Peyer's patch (tissue), 4 donors: ENCODE results near the gene HPSE2. TPM values are rescaled to one million over a fixed set of nuclear protein-coding genes. Genes with fewer than 3 reads are reported as not detected.
A peak's percentile ranks its signal among the peaks of the same experiment; 100 is the strongest.

Source experiments
- DNase-seq, 3 donors: peaks; one replicate each; pipeline ENCODE4 v3.0.0-alpha.2; 2017 to 2019
- H3K27ac ChIP-seq, 4 donors: fragments of 200-600 bp; sonication (generic); one replicate each; pipeline ENCODE4 v1.5.1; 2016 to 2019
- H3K27me3 ChIP-seq, 2 donors: fragments of 200-600 bp; sonication (generic); one replicate each; pipeline ENCODE4 v1.5.1; 2019
- H3K36me3 ChIP-seq, 3 donors: fragments of 200-600 bp; sonication (generic); one replicate each; pipeline ENCODE4 v1.5.1; 2016 to 2019
- H3K4me1 ChIP-seq, 4 donors: fragments of 200-600 bp; sonication (generic); one replicate each; pipeline ENCODE4 v1.5.1; 2016 to 2019
- H3K4me3 ChIP-seq, 4 donors: fragments of 200-600 bp; sonication (generic); 1 replicate in 3 of 4; 2 replicates in 1 of 4; pipeline ENCODE4 v1.5.1; 2016 to 2019; ENCODE audit warnings: mild to moderate bottlenecking in 1 of 4
- H3K9me3 ChIP-seq, 4 donors: fragments of 200-600 bp; sonication (generic); one replicate each; pipeline ENCODE4 v1.5.1; 2016 to 2019; ENCODE audit warnings: mild to moderate bottlenecking in 1 of 4
- POLR2A ChIP-seq, 2 donors: fragments of 450-650 bp; IDR thresholded peaks; one replicate each; pipeline ENCODE4 v1.5.1; 2017; ENCODE audit warnings: antibody characterized with exemption in 2 of 2, mild to moderate bottlenecking in 2 of 2, moderate library complexity in 2 of 2
- total RNA-seq, 4 donors: library from RNA; depleted of rRNA; stranded (reverse); fragments of >200 nt; gene quantifications; one replicate each; pipeline ENCODE4 v1.1.0, GENCODE V29; 2016
- TF ChIP-seq, protein P1 (sequence below), 6 experiments: fragments of 450-650 bp in 4 of 6; fragments of 200-600 bp in 2 of 6; sonication (generic) in 1 of 6; IDR thresholded peaks; one replicate each; pipeline ENCODE4 v1.5.1; 2017 to 2019; ENCODE audit warnings: antibody characterized with exemption in 6 of 6, mild to moderate bottlenecking in 3 of 6, moderate library complexity in 1 of 6

The HPSE2 gene
- total RNA-seq, 4 donors from 2014 or later = 3.0 to 15.7 (median 7.4) TPM

DNA sequence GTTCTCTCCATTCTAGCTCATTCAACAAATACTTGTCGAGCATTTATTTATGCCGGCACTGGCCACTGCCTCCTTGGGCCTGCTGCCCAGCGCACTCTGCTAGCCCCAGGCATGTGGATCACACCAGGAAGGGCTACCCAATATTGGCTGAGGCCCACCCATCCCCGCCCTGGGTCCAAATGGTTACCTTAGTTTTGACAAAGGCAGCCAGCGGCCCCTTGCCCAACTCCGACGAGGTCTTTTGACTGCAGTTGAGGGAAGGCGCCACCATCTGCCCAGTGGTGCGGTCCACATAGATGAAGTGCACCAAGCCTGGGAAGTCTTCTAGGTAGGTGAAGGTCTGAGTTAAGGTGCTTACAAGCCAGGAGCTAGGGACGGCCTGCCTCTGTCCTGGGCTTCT lies 813.5 kb downstream of the HPSE2 start:
- Histone ChIP-seq H3K36me3 (peaks cover 0 to 77% (median 0%) of the 10 kb centered on the region in 3 donors), H3K9me3 (no peaks in the 10 kb centered on the region), H3K27me3 (no peaks in the 10 kb centered on the region), H3K27ac (no peak overlapping the region), H3K4me3 (no peak overlapping the region), H3K4me1 (no peaks in the 10 kb centered on the region)
- peak in 1 of 3 donors; percentile 39 for DNase-seq
- TF ChIP-seq POLR2A (IDR thresholded peaks at IDR 0.05) = no peak
- TF ChIP-seq, protein P1, sequence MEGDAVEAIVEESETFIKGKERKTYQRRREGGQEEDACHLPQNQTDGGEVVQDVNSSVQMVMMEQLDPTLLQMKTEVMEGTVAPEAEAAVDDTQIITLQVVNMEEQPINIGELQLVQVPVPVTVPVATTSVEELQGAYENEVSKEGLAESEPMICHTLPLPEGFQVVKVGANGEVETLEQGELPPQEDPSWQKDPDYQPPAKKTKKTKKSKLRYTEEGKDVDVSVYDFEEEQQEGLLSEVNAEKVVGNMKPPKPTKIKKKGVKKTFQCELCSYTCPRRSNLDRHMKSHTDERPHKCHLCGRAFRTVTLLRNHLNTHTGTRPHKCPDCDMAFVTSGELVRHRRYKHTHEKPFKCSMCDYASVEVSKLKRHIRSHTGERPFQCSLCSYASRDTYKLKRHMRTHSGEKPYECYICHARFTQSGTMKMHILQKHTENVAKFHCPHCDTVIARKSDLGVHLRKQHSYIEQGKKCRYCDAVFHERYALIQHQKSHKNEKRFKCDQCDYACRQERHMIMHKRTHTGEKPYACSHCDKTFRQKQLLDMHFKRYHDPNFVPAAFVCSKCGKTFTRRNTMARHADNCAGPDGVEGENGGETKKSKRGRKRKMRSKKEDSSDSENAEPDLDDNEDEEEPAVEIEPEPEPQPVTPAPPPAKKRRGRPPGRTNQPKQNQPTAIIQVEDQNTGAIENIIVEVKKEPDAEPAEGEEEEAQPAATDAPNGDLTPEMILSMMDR (IDR thresholded peaks at IDR 0.05) = no peak

DNA sequence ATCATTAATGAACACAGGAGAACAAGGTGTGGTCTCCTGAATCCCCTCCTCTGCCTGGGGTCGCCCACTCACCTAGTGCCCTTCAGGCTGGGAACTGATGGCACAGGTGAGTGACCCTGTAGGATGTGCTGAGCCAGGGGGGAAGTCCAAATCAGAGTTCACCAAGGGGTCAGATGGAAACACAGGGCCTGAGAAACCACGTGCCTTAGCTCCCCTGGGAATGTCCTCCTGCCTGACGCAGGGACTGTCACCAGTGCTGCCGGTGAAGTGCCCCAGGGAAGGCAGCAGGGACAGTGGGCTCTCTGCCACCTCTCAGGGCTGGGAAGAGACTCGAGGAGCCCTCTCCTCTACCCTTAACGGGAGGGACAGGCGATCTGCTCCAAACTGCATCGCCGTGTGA lies 814.9 kb downstream of the HPSE2 start:
- no peak for TF ChIP-seq POLR2A (IDR thresholded peaks at IDR 0.05)
- TF ChIP-seq, protein P1 (IDR thresholded peaks at IDR 0.05) = no peak
- H3K27ac ChIP-seq = no peak overlapping the region
- no peak overlapping the region for H3K4me3 ChIP-seq
- no peaks in the 10 kb centered on the region for H3K9me3 ChIP-seq
- peaks cover 0 to 80% (median 0%) of the 10 kb centered on the region in 3 donors for H3K36me3 ChIP-seq
- H3K27me3 ChIP-seq = no peaks in the 10 kb centered on the region
- no peaks in the 10 kb centered on the region for H3K4me1 ChIP-seq
- peak in 1 of 3 donors; percentile 41 for DNase-seq

DNA sequence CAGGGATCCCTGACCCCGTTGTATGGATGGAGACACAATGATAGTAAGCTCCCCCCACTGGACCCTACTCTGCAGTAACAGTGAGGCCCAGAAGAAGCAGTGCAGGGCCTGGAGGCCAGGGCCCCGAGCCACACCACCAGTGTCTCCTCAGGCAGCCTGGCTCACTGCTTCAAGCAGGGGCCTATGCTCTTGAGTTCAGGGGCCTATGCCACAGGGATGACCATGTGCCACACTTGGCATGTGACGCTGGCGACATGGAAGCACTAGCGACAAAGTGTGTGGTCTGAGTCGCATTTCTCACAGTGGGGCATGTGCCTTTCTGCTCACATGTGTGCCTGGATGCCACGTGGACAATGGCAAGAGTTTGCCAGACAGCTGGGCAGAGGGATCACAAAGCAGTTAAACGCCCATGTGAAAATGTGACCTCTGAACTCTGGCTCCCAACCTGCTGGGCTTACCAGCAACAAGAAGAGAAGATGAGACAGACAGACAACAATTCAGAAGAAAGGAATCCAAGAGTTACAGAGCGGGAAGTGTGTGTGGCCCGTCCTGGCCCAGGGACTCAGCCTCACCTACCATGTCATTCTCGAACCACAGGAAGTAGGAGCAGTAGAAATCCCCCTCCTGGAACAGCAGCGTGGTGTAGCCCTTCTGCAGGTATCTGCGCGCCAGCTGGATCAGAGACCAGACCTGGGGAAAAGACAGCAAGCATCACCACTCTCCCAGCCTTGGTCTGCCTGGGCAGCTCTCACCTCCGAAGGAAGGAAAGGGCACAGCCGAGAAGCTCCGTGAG lies 816.0 kb downstream of the HPSE2 start:
- peaks cover 0 to 6% (median 3%) of the 10 kb centered on the region in 4 donors for H3K4me1 ChIP-seq
- H3K9me3 ChIP-seq = no peaks in the 10 kb centered on the region
- TF ChIP-seq POLR2A (IDR thresholded peaks at IDR 0.05) = no peak
- TF ChIP-seq, protein P1 (IDR thresholded peaks at IDR 0.05) = no peak
- DNase-seq = peak in 1 of 3 donors; percentile 36
- H3K27ac ChIP-seq = no peak overlapping the region
- H3K4me3 ChIP-seq = no peak overlapping the region
- H3K27me3 ChIP-seq = no peaks in the 10 kb centered on the region
- H3K36me3 ChIP-seq = peaks cover 0 to 70% (median 0%) of the 10 kb centered on the region in 3 donors

DNA sequence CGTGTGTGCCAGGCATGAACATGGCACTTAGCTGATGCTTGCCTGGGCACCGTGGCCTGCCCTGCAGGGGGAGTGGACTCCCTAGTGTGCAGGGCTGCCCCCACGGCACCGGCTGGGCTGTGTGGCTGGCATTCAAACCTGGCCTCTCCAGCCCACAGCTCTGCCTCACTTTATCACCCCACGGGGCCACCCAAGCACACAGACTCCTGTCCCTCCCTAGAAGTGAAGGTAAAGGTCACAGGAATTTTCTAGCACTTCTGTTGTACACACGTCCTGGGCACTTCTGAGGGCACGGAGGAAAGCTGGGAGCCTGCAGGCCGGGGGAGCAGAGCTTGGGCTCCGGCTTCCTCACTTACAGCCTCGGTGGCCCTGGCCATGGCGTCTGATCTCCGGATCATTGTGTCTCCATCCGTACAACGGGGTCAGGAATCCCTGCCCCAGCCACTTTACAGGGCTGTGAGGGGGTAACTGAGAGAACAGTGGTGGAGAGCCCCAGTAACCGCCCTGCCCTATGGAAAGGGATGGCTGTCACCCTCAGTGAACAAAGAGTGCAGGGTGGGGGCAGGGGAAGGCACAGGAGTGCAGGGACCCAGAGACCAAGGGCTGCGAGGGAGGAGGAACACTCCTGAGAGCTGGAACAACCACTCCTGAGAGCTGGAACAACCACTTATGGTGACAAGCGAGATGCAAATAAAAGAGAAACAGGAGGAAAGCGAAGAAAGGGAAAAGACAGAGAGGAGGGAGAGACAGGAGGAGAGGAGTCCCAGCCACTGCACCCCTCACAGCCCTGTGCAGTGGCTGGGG lies 816.8 kb downstream of the HPSE2 start:
- no peak for TF ChIP-seq POLR2A (IDR thresholded peaks at IDR 0.05)
- TF ChIP-seq, protein P1 (IDR thresholded peaks at IDR 0.05) = no peak
- Histone ChIP-seq H3K36me3 (peaks cover 0 to 63% (median 0%) of the 10 kb centered on the region in 3 donors), H3K9me3 (no peaks in the 10 kb centered on the region), H3K4me1 (peaks cover 0 to 6% (median 3%) of the 10 kb centered on the region in 4 donors), H3K4me3 (no peak overlapping the region), H3K27me3 (no peaks in the 10 kb centered on the region), H3K27ac (no peak overlapping the region)
- peak in 1 of 3 donors; percentile 39 for DNase-seq

DNA sequence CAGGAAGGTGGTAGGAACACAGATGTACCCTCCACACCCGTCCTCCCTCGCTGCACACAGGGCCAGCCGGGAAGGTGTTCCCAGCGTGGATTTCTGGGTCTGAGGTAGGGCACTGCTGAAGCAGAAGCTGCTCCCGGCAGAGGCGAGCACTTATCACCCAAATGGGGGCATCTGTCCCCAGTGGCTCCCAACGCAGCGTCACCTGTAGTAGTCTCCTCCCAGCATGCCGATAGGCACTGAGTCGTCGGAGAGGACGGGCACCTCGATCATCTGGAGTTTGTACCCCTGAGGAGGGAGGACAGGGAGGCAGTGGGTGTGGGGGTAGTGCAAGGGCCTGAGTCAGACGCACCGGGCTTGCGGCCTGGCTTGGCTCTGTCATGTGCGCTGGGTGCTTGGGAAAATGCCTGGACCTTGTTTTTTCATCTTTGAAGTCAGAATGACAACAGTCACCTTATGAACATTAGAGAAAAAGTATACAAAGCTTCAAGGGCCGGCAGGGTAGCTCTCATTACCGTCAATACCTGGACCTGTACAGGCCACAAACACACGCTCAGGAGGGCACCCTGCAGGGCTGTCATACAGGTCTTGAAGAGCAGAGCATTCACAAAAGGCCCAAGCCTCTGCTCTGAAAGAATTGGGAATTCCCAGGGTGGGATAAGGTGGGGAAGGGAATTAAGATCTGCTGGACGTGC lies 817.5 kb downstream of the HPSE2 start:
- Histone ChIP-seq H3K27me3 (no peaks in the 10 kb centered on the region), H3K4me3 (no peak overlapping the region), H3K36me3 (peaks cover 0 to 55% (median 0%) of the 10 kb centered on the region in 3 donors), H3K27ac (no peak overlapping the region), H3K4me1 (peaks cover 0 to 6% (median 3%) of the 10 kb centered on the region in 4 donors), H3K9me3 (no peaks in the 10 kb centered on the region)
- TF ChIP-seq POLR2A (IDR thresholded peaks at IDR 0.05) = no peak
- TF ChIP-seq, protein P1 (IDR thresholded peaks at IDR 0.05) = no peak
- peak in 1 of 3 donors; percentile 24 for DNase-seq
